Measurements from ENCODE around the gene PIP5K1B. TPM values are rescaled to one million over a fixed set of nuclear protein-coding genes. Genes with fewer than 3 reads are reported as not detected.
A peak's percentile ranks its signal among the peaks of the same experiment; 100 is the strongest.

PIP5K1B gene
- total RNA-seq (2014; rRNA removed; shearing (Covaris generic)): not detected in 2 replicates

GRCh38 chr9:68704814-68705530, at the start of gene PIP5K1B:
Gene PIP5K1B, plus strand, starts transcription at chr9:68705240. Its CDS starts 117,375 bp downstream, at chr9:68822615.
- peaks cover 49% of the 10 kb centered on the region for H3K27me3 ChIP-seq (replicated peaks)
- no peaks in the 10 kb centered on the region for H3K36me3 ChIP-seq
- peak; percentile 28 to 43 for DNase-seq (ENCODE audit: low read depth in 1 of 2, low spot score in 2 of 2)
- H3K9me3 ChIP-seq (replicated peaks): no peaks in the 10 kb centered on the region
- no peak within 1 kb of the TSS for H3K27ac ChIP-seq
- H3K4me1 ChIP-seq (replicated peaks): peaks cover 8% of the 10 kb centered on the region; the same call in 1 of the 2 replicates
- peak within 1 kb of the TSS; percentile 39 for H3K4me3 ChIP-seq

GRCh38 chr9:68664036-68664435, 41.0 kb upstream of the PIP5K1B start:
- Histone ChIP-seq H3K4me3 (no peak overlapping the region), H3K27ac (no peak overlapping the region), H3K4me1 (replicated peaks) (no peaks in the 10 kb centered on the region), H3K9me3 (replicated peaks) (no peaks in the 10 kb centered on the region), H3K36me3 (no peaks in the 10 kb centered on the region), H3K27me3 (replicated peaks) (no peaks in the 10 kb centered on the region)
- DNase-seq (ENCODE audit: low read depth in 1 of 2, low spot score in 2 of 2): no peak

- Histone ChIP-seq H3K27me3 (replicated peaks) (no peaks in the 10 kb centered on the region), H3K4me3 (no peak overlapping the region)
Measured at GRCh38 chr9:68668127-68668526, 36.9 kb upstream of the PIP5K1B start.

GRCh38 chr9:68669218-68669617, 35.8 kb upstream of the PIP5K1B start:
- Histone ChIP-seq H3K27ac (no peak overlapping the region), H3K4me3 (no peak overlapping the region), H3K36me3 (no peaks in the 10 kb centered on the region), H3K4me1 (replicated peaks) (no peaks in the 10 kb centered on the region), H3K27me3 (replicated peaks) (no peaks in the 10 kb centered on the region), H3K9me3 (replicated peaks) (no peaks in the 10 kb centered on the region)
- DNase-seq (ENCODE audit: low read depth in 1 of 2, low spot score in 2 of 2): no peak

More at GRCh38 chr9:68668127-68668526, 36.9 kb upstream of the PIP5K1B start:
- no peaks in the 10 kb centered on the region for H3K9me3 ChIP-seq (replicated peaks)
- no peak for DNase-seq (ENCODE audit: low read depth in 1 of 2, low spot score in 2 of 2)
- H3K36me3 ChIP-seq: no peaks in the 10 kb centered on the region
- no peaks in the 10 kb centered on the region for H3K4me1 ChIP-seq (replicated peaks)
- no peak overlapping the region for H3K27ac ChIP-seq

- Histone ChIP-seq H3K27ac (no peak overlapping the region), H3K36me3 (no peaks in the 10 kb centered on the region), H3K4me3 (no peak overlapping the region), H3K4me1 (replicated peaks) (no peaks in the 10 kb centered on the region), H3K27me3 (replicated peaks) (no peaks in the 10 kb centered on the region), H3K9me3 (replicated peaks) (no peaks in the 10 kb centered on the region)
- DNase-seq (ENCODE audit: low read depth in 1 of 2, low spot score in 2 of 2): no peak
Measured at GRCh38 chr9:68672215-68672614, 32.8 kb upstream of the PIP5K1B start.

- Histone ChIP-seq H3K27me3 (replicated peaks) (no peaks in the 10 kb centered on the region), H3K27ac (no peak overlapping the region), H3K36me3 (no peaks in the 10 kb centered on the region), H3K4me1 (replicated peaks) (no peaks in the 10 kb centered on the region), H3K9me3 (replicated peaks) (no peaks in the 10 kb centered on the region), H3K4me3 (no peak overlapping the region)
- no peak for DNase-seq (ENCODE audit: low read depth in 1 of 2, low spot score in 2 of 2)
Measured at GRCh38 chr9:68672625-68673024, 32.4 kb upstream of the PIP5K1B start.

GRCh38 chr9:68678430-68678829, 26.6 kb upstream of the PIP5K1B start:
- Histone ChIP-seq H3K9me3 (replicated peaks) (no peaks in the 10 kb centered on the region), H3K27ac (no peak overlapping the region), H3K27me3 (replicated peaks) (no peaks in the 10 kb centered on the region), H3K4me3 (no peak overlapping the region), H3K4me1 (replicated peaks) (no peaks in the 10 kb centered on the region), H3K36me3 (no peaks in the 10 kb centered on the region)
- DNase-seq (ENCODE audit: low read depth in 1 of 2, low spot score in 2 of 2): no peak

- Histone ChIP-seq H3K27me3 (replicated peaks) (no peaks in the 10 kb centered on the region), H3K27ac (no peak overlapping the region), H3K4me1 (replicated peaks) (no peaks in the 10 kb centered on the region), H3K36me3 (no peaks in the 10 kb centered on the region), H3K9me3 (replicated peaks) (no peaks in the 10 kb centered on the region), H3K4me3 (no peak overlapping the region)
- no peak for DNase-seq (ENCODE audit: low read depth in 1 of 2, low spot score in 2 of 2)
Measured at GRCh38 chr9:68683433-68683832, 21.6 kb upstream of the PIP5K1B start.

GRCh38 chr9:68685213-68685612, 19.8 kb upstream of the PIP5K1B start:
- DNase-seq (ENCODE audit: low read depth in 1 of 2, low spot score in 2 of 2): no peak
- no peaks in the 10 kb centered on the region for H3K4me1 ChIP-seq (replicated peaks)

GRCh38 chr9:68685770-68686169, 19.3 kb upstream of the PIP5K1B start:
- Histone ChIP-seq H3K27ac (no peak overlapping the region), H3K4me3 (no peak overlapping the region), H3K9me3 (replicated peaks) (no peaks in the 10 kb centered on the region), H3K27me3 (replicated peaks) (no peaks in the 10 kb centered on the region), H3K36me3 (no peaks in the 10 kb centered on the region), H3K4me1 (replicated peaks) (no peaks in the 10 kb centered on the region)
- no peak for DNase-seq (ENCODE audit: low read depth in 1 of 2, low spot score in 2 of 2)

More at GRCh38 chr9:68685213-68685612, 19.8 kb upstream of the PIP5K1B start:
- no peaks in the 10 kb centered on the region for H3K36me3 ChIP-seq
- H3K27ac ChIP-seq: no peak overlapping the region
- H3K9me3 ChIP-seq (replicated peaks): no peaks in the 10 kb centered on the region
- no peak overlapping the region for H3K4me3 ChIP-seq
- no peaks in the 10 kb centered on the region for H3K27me3 ChIP-seq (replicated peaks)

- H3K27ac ChIP-seq: no peak overlapping the region
- no peaks in the 10 kb centered on the region for H3K9me3 ChIP-seq (replicated peaks)
- H3K27me3 ChIP-seq (replicated peaks): peaks cover 3% of the 10 kb centered on the region; the same call in 1 of the 2 replicates
- no peak overlapping the region for H3K4me3 ChIP-seq
- DNase-seq (ENCODE audit: low read depth in 1 of 2, low spot score in 2 of 2): no peak
- no peaks in the 10 kb centered on the region for H3K36me3 ChIP-seq
- H3K4me1 ChIP-seq (replicated peaks): no peaks in the 10 kb centered on the region
Measured at GRCh38 chr9:68690088-68690487, 15.0 kb upstream of the PIP5K1B start.

GRCh38 chr9:68692519-68692918, 12.5 kb upstream of the PIP5K1B start:
- Histone ChIP-seq H3K36me3 (no peaks in the 10 kb centered on the region), H3K27me3 (replicated peaks) (peaks cover 3% of the 10 kb centered on the region; the same call in 1 of the 2 replicates), H3K4me1 (replicated peaks) (no peaks in the 10 kb centered on the region), H3K9me3 (replicated peaks) (no peaks in the 10 kb centered on the region), H3K27ac (no peak overlapping the region), H3K4me3 (no peak overlapping the region)
- DNase-seq (ENCODE audit: low read depth in 1 of 2, low spot score in 2 of 2): no peak

- Histone ChIP-seq H3K4me3 (no peak overlapping the region), H3K36me3 (no peaks in the 10 kb centered on the region), H3K4me1 (replicated peaks) (no peaks in the 10 kb centered on the region), H3K27me3 (replicated peaks) (peaks cover 3% of the 10 kb centered on the region; the same call in 1 of the 2 replicates), H3K9me3 (replicated peaks) (no peaks in the 10 kb centered on the region), H3K27ac (no peak overlapping the region)
- DNase-seq (ENCODE audit: low read depth in 1 of 2, low spot score in 2 of 2): no peak
Measured at GRCh38 chr9:68694125-68694524, 10.9 kb upstream of the PIP5K1B start.

GRCh38 chr9:68697851-68698250, 7.2 kb upstream of the PIP5K1B start:
- no peak for DNase-seq (ENCODE audit: low read depth in 1 of 2, low spot score in 2 of 2)
- Histone ChIP-seq H3K4me3 (no peak overlapping the region), H3K4me1 (replicated peaks) (no peaks in the 10 kb centered on the region), H3K27me3 (replicated peaks) (peaks cover 2% of the 10 kb centered on the region; the same call in 1 of the 2 replicates), H3K27ac (no peak overlapping the region), H3K36me3 (no peaks in the 10 kb centered on the region), H3K9me3 (replicated peaks) (no peaks in the 10 kb centered on the region)
